Sciatic nerve (tissue), 2 donors: ENCODE measurements around the gene HIRA. TPM values are rescaled to one million over a fixed set of nuclear protein-coding genes. Genes with fewer than 3 reads are reported as not detected.

Experiments
- ATAC-seq: fragments of 200-7000 bp; cut with Tn5 transposase; one replicate; pipeline ENCODE4 v1.9.1; 2020; ENCODE audit warnings: mild to moderate bottlenecking, moderate library complexity
- DNase-seq: peaks from one replicate; pipeline ENCODE4 v3.0.0-alpha.2; 2020; ENCODE audit warnings: low spot score
- intact Hi-C: fragments of 100-400 bp; cut with DNase I; formaldehyde crosslinking; loops from one replicate; pipeline ENCODE4 v1.14.2; 2022
- total RNA-seq: library from RNA; stranded (reverse); fragmentation: NEBNext Ultra II Directional; extraction: Animal tissue kit (Norgen Biotek cat#: 25700); gene quantifications from one replicate; pipeline ENCODE4 v1.2.1, GENCODE V29; 2021
- donor health status: DM: no; HTN: no; CAD: no.
- donor health status: DM: no; HTN: no; CAD: no.

Gene HIRA
- total RNA-seq, 1 donor from 2014 or later = 26.2 TPM

DNA sequence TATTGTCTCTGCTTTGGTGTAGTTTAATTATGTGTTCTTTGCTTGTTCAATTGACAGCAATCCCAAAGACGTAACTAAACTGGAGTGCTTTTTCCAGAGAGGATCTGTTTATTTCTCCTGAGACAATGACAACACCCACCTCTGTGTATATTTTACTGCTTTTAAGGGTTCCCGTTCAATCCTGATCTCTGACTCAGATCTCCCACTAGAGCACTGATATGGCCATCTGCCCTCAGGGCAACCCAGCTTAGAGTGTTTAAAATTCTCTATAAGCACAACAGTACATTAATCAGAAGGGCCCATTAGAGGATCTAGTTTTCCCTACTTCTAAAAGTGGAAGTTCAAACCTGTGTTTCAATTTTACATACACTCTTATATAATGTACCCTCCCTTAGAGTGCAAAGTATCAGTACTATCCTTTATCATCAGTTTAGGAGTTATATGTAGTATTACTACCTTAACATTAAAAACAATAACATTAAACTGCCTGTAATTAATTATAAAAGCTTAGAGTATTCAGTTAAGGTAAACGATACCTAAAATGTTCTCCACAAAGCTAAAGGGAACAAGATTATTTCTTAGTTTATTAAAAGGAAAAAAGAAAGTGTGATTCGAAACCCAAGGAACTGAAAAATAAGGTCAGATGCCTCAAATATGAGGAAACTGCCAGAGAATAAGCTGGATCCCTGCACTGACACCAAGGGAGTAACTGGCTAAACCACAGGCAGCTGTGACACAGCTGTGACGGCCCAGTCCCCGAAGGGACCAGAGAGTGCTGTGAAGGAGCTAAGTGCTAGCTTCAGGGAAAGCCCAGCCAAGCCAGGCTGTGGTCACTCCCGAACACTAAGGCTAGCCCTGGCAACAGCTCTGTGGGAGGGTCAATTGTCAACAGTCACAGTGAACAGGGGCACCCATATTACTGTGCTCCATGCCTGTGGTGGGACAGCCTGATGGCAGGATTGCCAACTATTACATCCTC is 32.2 kb upstream of the HIRA start:
- intact Hi-C loops = no loop called here
- DNase-seq (no peak), ATAC-seq (peak; percentile 88)

DNA sequence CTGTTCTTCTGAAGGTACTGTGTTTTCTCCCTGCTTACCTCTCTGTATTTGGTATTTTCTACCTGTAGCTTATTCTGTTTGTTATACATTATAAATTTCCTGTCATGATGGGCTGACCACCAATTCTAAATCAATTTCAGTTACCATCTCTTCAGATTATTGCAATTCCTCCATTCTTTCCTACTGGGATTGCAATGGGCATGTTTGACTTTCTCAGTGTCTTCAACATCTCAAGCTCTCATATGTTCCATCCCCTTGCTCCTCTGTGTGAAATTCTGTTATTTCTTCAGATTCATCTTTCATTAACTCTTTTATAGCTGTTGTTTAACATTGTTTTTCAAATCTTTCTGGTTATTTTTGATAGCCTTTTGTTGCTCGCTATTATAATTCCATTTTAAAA is 31.5 kb upstream of the HIRA start:
- DNase-seq (no peak), ATAC-seq (no peak)
- intact Hi-C loops = no loop called here

DNA sequence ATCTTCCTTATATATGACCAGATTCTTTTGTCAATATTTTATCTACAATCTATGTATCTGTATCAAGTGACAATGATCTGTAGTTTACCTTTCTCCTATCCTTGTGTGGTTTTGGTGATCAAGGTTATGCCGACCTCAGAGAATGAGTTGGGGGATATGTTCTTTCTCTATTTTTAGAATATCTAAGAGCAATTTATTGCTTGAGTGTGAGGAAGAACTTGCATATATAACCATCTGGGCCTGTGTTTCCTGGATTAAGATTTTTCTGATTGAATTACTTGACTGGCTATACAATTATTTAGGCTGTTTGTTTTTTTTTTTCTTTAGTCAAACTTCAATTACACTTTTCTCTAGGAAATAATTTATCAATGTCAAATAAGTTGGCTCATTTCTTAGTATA is 30.0 kb upstream of the HIRA start:
- DNase-seq (no peak), ATAC-seq (no peak)
- intact Hi-C loops = no loop called here

DNA sequence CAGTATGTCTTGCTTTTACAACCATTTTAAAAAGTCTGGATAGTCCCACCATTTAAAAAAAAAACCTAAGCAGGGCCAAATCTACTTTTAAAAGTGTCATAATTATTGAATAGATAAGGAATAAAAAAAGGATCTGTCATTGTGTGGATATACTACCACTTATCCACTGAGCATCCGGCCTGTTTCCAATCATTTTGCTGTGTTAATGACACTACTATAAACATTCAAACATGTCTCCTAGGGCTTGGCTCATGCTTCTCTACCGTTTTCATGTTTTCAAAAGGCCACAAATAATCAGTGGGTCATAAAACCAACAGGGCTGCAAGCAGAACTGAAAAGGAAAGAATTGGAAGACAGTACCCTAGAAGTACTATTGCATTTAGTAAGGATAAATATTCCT is 28.5 kb upstream of the HIRA start:
- ATAC-seq = no peak
- intact Hi-C loops = no loop called here
- no peak for DNase-seq

DNA sequence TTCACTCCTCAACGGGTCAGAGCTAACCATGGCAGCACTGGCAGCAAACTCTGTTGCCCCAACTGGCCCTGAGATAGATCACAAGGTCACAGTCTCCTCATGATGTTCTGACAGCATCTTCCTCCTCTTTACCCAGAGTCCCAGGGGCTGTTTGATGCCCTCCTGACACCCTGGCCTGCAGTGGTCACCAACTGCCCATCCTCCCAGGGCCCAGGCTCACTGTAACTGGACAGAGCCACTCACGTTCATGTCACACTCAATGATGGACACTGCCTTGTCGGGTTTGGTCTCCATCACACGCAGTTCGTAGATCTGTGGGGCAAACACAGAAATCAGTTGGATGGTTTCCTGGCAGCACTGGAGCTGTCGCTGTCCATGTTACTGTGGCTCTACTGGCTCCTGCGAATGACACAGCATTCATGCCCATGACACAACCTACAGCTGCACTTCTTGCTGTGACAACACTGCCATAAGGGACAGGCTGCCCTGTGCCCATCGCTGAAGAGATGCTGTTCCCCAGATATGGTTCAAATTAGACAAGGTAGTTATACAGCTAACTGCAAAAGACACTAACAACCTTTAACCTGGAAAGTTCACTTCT is 26.4 kb upstream of the HIRA start:
- intact Hi-C loops = no loop called here
- DNase-seq = peak; percentile 23
- no peak for ATAC-seq

DNA sequence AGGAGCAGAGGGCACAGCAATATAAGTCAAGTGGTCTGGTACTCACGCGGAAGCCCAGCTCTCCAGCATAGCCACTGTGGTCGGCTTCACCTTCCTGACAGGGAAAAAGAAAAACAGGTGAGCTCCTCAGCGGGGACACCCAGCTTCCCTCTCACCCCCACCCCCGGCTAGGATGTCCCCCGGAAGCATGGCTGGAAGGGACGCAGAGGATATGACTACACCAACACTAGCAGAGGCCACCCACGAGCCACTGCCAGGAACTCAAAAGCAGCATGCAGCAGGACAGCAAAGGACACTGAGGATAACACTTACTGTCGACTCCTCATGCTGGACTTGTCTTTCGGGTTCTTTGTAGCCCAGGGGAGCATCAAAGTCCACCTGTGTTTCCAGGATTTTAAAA is 25.0 kb upstream of the HIRA start:
- no peak for ATAC-seq
- intact Hi-C loops = no loop called here
- peak; percentile 35 for DNase-seq

DNA sequence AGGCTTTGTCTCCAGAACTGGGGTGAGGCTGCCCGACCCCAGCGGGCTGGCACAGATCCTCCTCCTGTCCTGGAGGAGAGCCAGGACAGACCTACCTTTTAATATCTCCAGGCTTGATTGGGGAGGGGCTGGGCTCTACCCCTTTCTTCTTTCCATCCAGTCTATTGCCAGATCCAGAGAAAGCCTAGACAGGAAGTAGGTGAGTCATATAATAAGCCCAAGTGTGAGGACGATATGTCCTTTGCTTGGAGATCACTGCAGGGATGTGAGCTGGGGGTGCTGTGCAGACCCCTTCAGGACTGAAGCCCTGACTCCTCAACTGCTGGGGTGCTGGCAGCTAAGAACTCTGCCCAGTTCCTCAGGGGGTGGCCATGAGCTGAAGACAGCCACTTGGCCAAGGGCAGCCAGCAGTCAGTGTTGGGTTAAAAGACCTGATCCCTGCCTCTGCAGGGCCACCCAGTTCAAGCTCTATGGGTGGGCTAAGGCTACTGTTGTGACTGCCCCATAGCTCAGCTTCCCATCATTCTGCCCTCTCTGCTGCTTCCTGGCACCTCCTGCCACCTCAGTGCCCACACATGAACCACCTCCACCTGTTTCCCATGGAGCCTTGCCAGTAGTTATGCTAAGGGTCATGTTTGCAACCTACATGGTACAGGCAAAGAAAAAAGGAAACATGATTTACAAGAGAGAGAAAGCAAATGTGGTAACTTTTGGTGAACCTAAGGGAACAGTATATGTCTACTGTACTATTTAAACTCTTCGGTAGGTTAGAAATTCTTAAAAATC is 24.2 kb upstream of the HIRA start:
- peak; percentile 26 for DNase-seq
- no peak for ATAC-seq
- intact Hi-C loops = no loop called here

DNA sequence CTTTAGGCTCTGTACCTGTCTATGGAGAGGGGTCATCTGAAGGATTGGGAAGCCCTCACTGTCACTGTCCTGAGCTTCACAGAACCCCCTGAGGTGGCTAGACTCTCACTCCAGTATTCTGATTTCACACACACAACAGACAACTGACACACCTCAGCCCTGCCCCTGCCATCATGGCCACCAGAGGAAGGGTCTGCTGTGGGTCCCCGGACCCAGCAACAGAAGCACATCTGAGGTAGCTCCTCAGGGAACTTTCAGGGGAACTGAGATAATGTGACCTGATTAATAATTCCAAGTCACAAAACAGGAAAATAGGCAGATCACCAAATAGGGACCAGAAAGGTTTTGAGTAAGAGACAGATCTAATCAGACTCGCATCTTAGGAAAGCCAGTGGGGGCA is 23.5 kb upstream of the HIRA start:
- DNase-seq (peak; percentile 5), ATAC-seq (no peak)
- intact Hi-C loops = no loop called here

DNA sequence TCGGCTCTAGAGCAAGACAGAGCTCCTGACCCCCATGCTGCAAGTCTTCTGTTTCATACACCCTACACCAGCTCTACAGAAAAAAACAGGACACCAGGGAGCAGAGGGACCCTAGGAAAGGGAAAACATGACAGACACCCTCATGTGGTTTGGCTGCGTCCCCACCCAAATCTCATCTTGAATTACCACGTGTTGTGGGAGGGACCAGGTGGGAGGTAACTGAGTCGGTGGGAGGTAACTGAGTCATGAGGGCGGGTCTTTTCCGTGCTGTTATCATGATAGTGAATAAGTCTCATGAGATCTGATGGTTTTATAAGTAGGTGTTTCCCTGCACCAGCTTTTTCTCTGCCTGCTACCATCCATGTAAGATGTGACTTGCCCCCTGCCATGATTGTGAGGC is 22.6 kb upstream of the HIRA start:
- DNase-seq (no peak), ATAC-seq (no peak)
- intact Hi-C loops = no loop called here

DNA sequence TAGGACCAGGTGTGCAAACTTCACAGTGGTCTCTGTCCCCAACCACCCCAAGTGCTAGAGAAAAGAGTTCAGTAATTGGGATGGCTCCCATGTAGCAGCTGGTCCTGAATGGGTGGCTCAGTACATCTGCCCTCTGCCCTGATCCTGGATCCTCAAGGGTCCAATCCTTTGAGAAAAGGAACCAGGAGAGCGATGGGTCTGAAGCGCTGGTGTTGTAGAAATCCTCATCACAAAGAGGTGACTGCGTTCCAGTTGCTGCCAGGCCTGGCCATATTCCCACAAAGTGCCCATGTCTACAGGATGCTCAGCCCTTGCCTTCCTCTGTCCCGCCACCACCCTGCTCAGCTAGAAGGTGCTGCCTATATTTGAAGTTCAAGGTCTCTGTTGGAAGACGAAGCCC is 22.2 kb upstream of the HIRA start:
- intact Hi-C loops = no loop called here
- ATAC-seq (no peak), DNase-seq (no peak)

DNA sequence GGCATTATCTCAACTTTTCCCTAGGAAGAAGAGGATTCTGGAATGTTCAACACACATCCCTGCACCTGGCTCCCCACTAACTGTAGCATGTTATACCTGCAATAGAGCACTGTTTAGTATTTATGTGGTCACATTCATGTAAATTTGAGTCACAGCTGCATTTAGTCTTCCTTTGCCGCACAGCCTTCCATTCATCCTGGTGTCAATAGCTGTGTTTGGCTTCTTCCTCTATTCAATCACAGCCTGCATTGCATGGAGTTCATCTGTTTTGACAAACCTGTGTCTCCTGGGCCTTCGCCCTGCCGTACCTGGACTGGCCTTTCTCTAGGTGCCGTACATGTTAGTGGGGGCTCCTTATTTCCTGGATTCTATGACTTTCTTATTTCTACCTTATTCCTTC is 20.0 kb upstream of the HIRA start:
- intact Hi-C loops = no loop called here
- ATAC-seq = no peak
- DNase-seq = no peak

DNA sequence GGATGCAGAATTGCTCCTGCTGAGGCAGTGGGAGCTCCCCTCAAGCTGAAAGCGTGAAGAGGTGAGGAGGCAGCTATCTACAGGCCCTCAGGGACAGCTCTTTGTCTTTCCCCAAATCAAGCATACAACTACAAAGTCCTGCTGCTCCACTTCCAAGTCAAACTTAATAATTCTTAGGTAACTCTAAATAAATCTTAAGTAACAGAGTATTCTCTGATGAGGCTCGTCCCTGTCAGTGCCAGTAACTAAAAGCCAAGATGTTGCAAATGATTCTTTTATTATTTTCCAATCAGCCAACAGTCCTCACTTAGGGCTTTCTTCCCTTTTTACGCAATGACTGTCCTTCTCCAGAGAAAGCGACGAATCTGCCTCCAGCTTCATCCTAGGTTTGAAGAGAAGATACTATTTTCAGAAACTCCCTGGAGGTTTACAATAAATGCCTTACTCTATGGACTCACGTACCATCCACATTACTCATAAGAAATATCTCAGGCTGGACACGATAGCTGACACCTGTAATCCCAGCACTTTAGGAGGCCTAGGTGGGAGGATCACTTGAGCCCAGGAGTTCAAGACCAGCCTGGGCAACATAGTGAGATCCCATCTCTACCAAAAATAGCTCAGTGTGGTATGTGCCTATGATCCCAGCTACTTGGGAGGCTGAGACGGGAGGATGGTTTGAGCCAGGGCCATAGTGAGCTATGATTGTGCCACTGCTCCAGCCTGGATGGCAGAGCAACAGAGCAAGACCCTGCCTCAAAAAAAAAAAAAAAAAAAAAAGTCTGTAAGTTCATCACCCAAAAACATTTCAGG is 19.0 kb upstream of the HIRA start:
- no peak for DNase-seq
- intact Hi-C loops = no loop called here
- ATAC-seq = no peak

DNA sequence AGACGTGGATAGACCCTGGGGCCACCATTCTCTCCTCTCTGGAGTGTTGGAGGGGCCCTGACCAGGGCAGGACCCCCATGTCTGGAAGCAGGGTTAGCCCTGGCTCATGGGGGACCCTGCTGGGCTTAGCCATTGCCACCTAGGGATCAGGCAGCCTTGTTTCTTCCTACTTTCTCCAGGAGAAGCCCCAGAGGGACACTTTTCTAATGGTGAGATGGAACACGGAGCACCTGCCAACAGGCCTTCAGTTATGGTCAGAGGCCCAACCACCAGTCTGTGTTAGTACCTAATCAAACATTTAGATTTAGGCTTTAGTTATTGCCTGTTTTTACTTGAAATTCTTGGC is 17.9 kb upstream of the HIRA start:
- no peak for ATAC-seq
- intact Hi-C loops = no loop called here
- DNase-seq = no peak

DNA sequence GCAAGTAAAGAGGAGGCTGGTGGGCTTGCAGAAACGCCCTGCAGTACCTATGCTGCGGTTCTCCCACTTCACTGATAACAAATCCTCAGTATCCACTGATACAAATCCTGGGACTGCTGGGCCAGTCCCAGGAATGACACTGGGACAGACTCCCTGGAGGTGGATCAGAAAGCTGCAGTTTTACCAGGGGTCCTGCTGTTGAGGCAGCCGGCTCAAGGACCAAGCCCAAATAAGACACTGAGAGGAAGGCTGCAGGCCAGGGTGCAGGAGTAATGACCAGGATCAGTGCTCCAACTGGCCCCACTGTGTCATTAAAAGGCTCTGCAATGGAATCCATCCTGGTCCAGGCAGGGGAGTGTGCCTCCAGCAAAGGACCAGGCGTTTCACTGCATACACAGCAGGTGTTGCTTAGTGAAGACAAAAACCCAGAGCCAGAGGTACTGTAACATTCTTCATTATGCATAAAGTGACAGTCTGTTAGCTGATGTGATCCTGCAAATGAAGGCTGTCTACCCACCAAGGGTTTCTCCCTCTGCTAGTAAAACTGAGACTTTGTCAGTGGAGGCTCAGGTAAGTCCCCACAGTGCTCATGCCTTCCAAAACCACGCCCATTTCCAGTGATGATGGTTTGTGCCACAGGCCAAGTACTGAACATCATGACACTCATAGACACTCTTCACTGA is 17.3 kb upstream of the HIRA start:
- DNase-seq (no peak), ATAC-seq (no peak)
- intact Hi-C loops = no loop called here

DNA sequence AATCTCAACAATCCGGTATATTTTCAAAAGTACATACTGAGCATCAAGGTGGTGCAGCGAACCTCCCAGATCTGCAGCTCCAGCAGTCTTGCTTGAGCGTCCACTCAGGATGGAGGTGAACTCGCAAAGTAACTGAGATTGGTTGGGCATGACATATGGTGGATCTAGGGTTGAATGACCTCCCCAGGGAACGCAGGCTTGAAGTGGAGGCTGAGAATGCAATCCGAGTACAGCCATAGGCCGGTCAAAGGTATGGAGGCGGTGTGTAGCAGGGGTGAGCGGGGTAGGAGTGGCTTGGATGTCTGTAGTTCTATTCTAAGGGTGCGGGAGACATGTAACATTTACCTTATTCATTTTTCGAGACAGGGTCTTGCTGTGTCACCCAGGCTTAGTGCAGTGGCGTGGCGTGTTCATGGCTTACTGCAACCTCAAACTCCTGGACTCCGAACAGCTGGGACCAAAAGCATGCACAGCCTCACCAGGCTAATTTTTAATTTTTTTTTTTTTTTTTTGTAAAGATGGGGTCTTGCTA is 16.6 kb upstream of the HIRA start:
- intact Hi-C loops = no loop called here
- DNase-seq (no peak), ATAC-seq (peak; percentile 47)

DNA sequence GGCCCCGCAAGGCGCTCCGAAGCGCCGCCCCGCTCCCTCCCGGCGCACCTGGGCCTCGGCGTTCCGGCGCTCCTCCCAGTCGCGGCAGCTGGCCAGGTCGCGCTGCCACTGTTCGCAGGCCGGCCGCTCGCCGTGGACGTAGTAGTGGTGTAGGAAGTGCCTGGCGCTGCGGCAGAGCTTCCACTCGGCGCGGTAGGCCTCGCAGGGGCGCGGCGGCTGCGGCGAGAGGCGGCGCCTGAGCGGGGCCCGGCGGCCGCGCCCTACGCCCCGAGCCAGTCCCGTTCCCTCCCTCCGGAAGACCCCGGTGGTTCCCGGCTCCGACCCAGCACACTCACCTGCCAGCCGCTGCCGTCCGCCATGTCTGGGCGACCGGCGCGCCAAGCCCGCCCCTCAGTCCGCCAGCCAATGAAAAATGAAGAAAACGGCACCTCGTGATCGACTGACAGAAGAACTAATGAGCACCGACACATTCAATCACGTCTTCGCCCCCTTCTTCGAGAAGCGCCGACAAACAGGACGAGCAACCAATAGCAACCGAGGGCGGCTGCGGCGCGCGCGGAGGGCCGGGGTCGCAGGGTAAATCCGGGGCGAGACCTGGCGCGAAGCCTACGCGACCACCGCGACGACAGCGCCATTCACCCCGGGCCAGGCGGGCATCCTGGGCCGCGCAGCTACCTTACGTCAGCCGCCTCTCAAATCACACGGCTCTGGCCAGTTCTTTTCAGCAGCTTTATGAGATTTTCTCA is 16.0 kb upstream of the HIRA start, which contains the start of gene C22orf39:
TSS of gene C22orf39 (minus strand) at position 382 of the 746 bp plus-strand sequence. CDS start at position 359, 23 bp downstream.
- DNase-seq = peak; percentile 91
- intact Hi-C loops = no loop called here
- peak; percentile 97 for ATAC-seq

DNA sequence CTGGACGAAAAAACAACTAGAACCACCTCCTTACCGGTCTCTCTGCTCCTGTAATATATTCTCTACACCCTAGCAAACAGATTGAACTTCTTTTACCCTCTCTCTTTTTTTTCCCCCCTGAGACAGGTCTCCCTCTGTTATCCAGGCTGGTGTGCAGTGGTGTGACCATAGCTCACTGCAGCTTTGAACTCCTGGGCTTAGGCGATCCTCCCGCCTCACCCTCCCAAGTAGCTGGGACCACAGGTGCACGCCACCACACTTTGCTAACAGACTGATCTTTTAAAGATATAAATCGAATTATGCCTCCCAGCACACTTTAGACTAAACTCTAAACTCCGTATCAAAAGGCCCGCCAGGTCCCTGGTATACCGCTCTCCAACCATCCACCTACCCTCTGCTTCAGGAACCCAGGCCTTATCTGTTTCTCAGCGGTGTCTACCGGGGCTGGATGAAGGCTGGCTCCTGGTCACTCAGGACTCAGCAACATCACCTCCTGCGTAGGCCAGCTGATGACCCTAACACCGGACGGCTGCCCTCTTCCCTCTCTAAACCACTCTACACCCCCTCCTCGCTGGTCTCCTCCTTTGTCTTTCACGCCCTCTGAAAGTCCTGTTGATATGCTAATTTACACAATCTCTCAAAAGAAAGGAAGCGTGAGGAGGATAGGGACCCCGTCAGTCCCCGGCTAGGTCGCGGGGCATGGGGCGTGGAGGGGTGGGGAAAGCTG is 15.2 kb upstream of the HIRA start:
- ATAC-seq (peak; percentile 6), DNase-seq (no peak)
- intact Hi-C loops = no loop called here
